HG02588 (cell line): ENCODE measurements around the gene ANKHD1.

Experiments used
- ATAC-seq: cut with Tn5 transposase; IDR thresholded peaks from one replicate; pipeline ENCODE4 v1.9.1; 2021; ENCODE audit warnings: mild to moderate bottlenecking, moderate library complexity; ENCODE audit not compliant: unreplicated experiment

Gene ANKHD1

GRCh38 chr5:140401362-140402257, at the start of gene ANKHD1:
Gene ANKHD1 (plus strand): TSS chr5:140401833. CDS start chr5:140401968, 135 bp downstream.
- peak; percentile 83 for ATAC-seq

GRCh38 chr5:140355546-140355945, 46.1 kb upstream of the ANKHD1 start:
- ATAC-seq = no peak

GRCh38 chr5:140356853-140357725, 44.5 kb upstream of the ANKHD1 start:
- peak; percentile 4 for ATAC-seq

- peak; percentile 92 for ATAC-seq
Measured at GRCh38 chr5:140357726-140358093, 43.9 kb upstream of the ANKHD1 start.

GRCh38 chr5:140358738-140359310, 42.8 kb upstream of the ANKHD1 start:
- ATAC-seq = no peak

- ATAC-seq = no peak
Measured at GRCh38 chr5:140360101-140360500, 41.5 kb upstream of the ANKHD1 start, which contains the start of gene SLC4A9. Gene SLC4A9 (plus strand): TSS chr5:140360194. CDS start chr5:140360237, 43 bp downstream.

GRCh38 chr5:140360681-140361479, 40.8 kb upstream of the ANKHD1 start:
- no peak for ATAC-seq

- ATAC-seq = no peak
Measured at GRCh38 chr5:140361901-140362300, 39.7 kb upstream of the ANKHD1 start.

- no peak for ATAC-seq
Measured at GRCh38 chr5:140362311-140362710, 39.3 kb upstream of the ANKHD1 start.

GRCh38 chr5:140362875-140363630, 38.6 kb upstream of the ANKHD1 start:
- peak; percentile 90 for ATAC-seq

GRCh38 chr5:140363631-140364471, 37.8 kb upstream of the ANKHD1 start:
- ATAC-seq = no peak

- no peak for ATAC-seq
Measured at GRCh38 chr5:140364472-140364765, 37.2 kb upstream of the ANKHD1 start.

- no peak for ATAC-seq
Measured at GRCh38 chr5:140365282-140365681, 36.4 kb upstream of the ANKHD1 start.

- no peak for ATAC-seq
Measured at GRCh38 chr5:140365941-140366340, 35.7 kb upstream of the ANKHD1 start.

GRCh38 chr5:140366589-140367255, 34.9 kb upstream of the ANKHD1 start:
- no peak for ATAC-seq

GRCh38 chr5:140367256-140368013, 34.2 kb upstream of the ANKHD1 start:
- no peak for ATAC-seq

- ATAC-seq = no peak
Measured at GRCh38 chr5:140371356-140372151, 30.1 kb upstream of the ANKHD1 start.
